Stomach smooth muscle (tissue), 2 donors: ENCODE results near the gene PTPMT1.
"Not testable (repeated sequence)": the region's sequence is repeated elsewhere in the genome, so short reads cannot be mapped to it uniquely, and the experiment has no call there.

ENCODE experiments used
- H3K27ac ChIP-seq: one replicate; pipeline ENCODE4 v1.7.0; 2013; ENCODE audit warnings: mild to moderate bottlenecking, low read length, inconsistent platforms
- H3K27me3 ChIP-seq, 2 donors: one replicate each; pipeline ENCODE4 v1.7.0; 2013; ENCODE audit warnings: low read length in 2 of 2; ENCODE audit not compliant: insufficient read depth in 2 of 2, control insufficient read depth in 1 of 2
- H3K36me3 ChIP-seq, 2 donors: one replicate each; pipeline ENCODE4 v1.7.0; 2013; ENCODE audit warnings: low read length in 2 of 2; ENCODE audit not compliant: control insufficient read depth in 2 of 2, insufficient read depth in 2 of 2
- H3K4me1 ChIP-seq: one replicate; pipeline ENCODE4 v1.7.0; 2013; ENCODE audit warnings: low read length; ENCODE audit not compliant: control insufficient read depth, insufficient read depth
- H3K4me3 ChIP-seq, 2 donors: one replicate each; pipeline ENCODE4 v1.7.0; 2013; ENCODE audit warnings: low read length in 2 of 2
- H3K9ac ChIP-seq, 2 donors: one replicate each; pipeline ENCODE4 v1.7.0; 2013; ENCODE audit warnings: low read length in 2 of 2, mild to moderate bottlenecking in 1 of 2
- H3K9me3 ChIP-seq, 2 donors: one replicate each; pipeline ENCODE4 v1.7.0; 2013; ENCODE audit warnings: low read length in 2 of 2; ENCODE audit not compliant: control insufficient read depth in 2 of 2
- donor health status: healthy.
- donor health status: Pancreatic carcinoma.

PTPMT1 gene

GRCh38 chr11:47550288-47551047 is 14.9 kb upstream of the PTPMT1 start:
- peaks cover 17% of the 10 kb centered on the region for H3K4me1 ChIP-seq
- H3K9me3 ChIP-seq, result no peaks in the 10 kb centered on the region
- no peak overlapping the region for H3K9ac ChIP-seq
- no peaks in the 10 kb centered on the region for H3K27me3 ChIP-seq
- H3K36me3 ChIP-seq, result no peaks in the 10 kb centered on the region
- peak overlapping the region in 1 of 2 donors; percentile 98 for H3K4me3 ChIP-seq
- H3K27ac ChIP-seq, result no peak overlapping the region

- Histone ChIP-seq H3K4me3 (peak overlapping the region; percentile 96 to 98), H3K9ac (no peak overlapping the region), H3K4me1 (peaks cover 17% of the 10 kb centered on the region), H3K9me3 (no peaks in the 10 kb centered on the region), H3K27me3 (no peaks in the 10 kb centered on the region), H3K27ac (no peak overlapping the region), H3K36me3 (no peaks in the 10 kb centered on the region)
Observed at GRCh38 chr11:47551086-47551485, 14.3 kb upstream of the PTPMT1 start.

DNA sequence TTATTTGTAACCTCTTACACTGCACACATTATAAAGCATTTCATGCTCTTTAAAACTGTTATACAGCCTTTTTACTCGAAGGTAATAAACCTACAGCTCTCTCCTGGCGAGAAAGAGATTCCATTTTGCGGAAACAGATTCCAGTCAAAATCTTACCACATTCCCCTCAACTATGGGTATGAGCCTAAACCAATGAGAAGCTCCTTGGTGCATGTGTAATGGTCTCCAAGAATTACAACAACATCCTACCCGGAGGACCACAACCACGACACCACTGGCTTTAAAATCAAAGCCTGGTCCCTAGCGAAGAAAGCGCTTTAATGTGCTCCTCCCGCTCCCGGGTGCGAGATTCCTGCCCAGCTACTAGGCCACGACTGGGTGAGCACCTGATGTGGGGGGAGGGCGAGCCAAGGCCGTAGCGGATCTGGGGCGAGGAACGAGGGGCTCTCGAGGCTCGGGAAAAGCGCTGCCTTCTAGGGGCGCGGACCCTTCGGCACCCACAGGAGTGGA is 13.3 kb upstream of the PTPMT1 start:
- H3K4me1 ChIP-seq, result peaks cover 17% of the 10 kb centered on the region

GRCh38 chr11:47552566-47553405 is 12.6 kb upstream of the PTPMT1 start, which contains the start of gene CELF1:
Gene CELF1, minus strand, starts transcription at chr11:47553132. Its CDS starts 53,609 bp downstream, at chr11:47499523.
- Histone ChIP-seq H3K4me3 (peak within 1 kb of the TSS; percentile 96 to 98), H3K27ac (peak within 1 kb of the TSS; percentile 81), H3K4me1 (peaks cover 17% of the 10 kb centered on the region), H3K27me3 (no peaks in the 10 kb centered on the region), H3K9ac (peak within 1 kb of the TSS; percentile 83 to 94), H3K9me3 (no peaks in the 10 kb centered on the region), H3K36me3 (no peaks in the 10 kb centered on the region)

More for the DNA sequence above, 13.3 kb upstream of the PTPMT1 start:
- Histone ChIP-seq H3K4me3 (peak overlapping the region; percentile 96 to 98), H3K27me3 (no peaks in the 10 kb centered on the region), H3K9ac (peak overlapping the region; percentile 83 to 94), H3K36me3 (no peaks in the 10 kb centered on the region), H3K9me3 (no peaks in the 10 kb centered on the region), H3K27ac (peak overlapping the region; percentile 81)

DNA sequence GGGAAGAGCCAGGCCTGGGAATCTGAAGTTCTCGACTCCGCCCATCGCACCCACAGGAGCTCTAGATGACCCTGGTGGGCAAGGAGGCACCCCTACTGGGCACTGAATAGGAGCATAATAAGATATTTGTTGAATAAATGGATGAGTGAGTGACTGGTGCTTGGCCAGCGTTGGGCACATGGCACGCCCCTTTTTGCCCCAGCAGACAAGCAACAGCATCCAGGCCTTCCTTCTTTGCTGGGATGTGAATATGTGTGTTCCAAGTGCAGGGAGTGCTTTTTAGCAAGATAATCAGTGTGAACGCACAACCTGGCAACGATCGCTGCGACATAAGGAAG is 12.0 kb upstream of the PTPMT1 start:
- peaks cover 17% of the 10 kb centered on the region for H3K4me1 ChIP-seq
- no peaks in the 10 kb centered on the region for H3K27me3 ChIP-seq
- peak overlapping the region; percentile 70 to 73 for H3K9ac ChIP-seq
- H3K27ac ChIP-seq, result peak overlapping the region; percentile 81
- no peaks in the 10 kb centered on the region for H3K36me3 ChIP-seq
- H3K9me3 ChIP-seq, result no peaks in the 10 kb centered on the region
- peak overlapping the region; percentile 96 to 98 for H3K4me3 ChIP-seq

DNA sequence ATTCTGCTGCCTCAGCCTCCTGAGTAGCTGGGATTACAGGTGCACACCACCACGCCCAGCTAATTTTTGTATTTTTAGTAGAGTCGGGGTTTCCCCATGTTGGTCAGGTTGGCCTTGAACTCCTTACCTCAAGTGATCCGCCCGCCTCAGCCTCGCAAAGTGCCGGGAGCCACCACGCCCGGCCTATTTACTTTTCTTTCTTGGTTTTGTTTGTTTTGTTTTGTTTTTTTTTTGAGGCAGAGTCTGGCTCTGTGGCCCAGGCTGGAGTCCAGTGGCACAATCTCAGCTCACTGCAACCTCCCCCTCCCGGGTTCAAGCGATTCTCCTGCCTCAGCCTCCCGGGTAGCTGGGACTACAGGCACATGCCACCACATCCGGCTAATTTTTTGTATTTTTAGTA is 8.4 kb upstream of the PTPMT1 start:
- H3K27me3 ChIP-seq, H3K27ac ChIP-seq, H3K9ac ChIP-seq, H3K4me1 ChIP-seq, H3K36me3 ChIP-seq, H3K9me3 ChIP-seq, H3K4me3 ChIP-seq: not testable (repeated sequence)

DNA sequence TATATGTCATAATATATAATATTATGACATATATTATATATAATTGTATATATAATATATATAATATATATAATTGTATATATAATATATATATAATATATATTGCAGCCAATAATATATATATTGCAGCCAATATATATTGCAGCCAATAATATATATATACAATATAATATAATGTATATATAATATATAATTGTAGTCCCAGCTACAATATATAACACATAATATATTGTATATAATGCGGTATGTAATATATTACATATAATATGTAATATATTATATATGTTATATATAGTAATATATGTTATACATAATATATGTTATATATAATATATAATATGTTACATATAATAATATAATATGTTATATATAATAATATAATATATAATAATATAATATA is 6.7 kb upstream of the PTPMT1 start:
- Histone ChIP-seq H3K9ac (no peak overlapping the region), H3K4me3 (no peak overlapping the region), H3K27me3 (no peaks in the 10 kb centered on the region), H3K4me1 (no peaks in the 10 kb centered on the region), H3K27ac (no peak overlapping the region), H3K9me3 (no peaks in the 10 kb centered on the region), H3K36me3 (no peaks in the 10 kb centered on the region)

- Histone ChIP-seq H3K27ac (no peak overlapping the region), H3K9me3 (no peaks in the 10 kb centered on the region), H3K36me3 (no peaks in the 10 kb centered on the region), H3K4me1 (peaks cover 5% of the 10 kb centered on the region), H3K4me3 (no peak overlapping the region), H3K27me3 (no peaks in the 10 kb centered on the region), H3K9ac (no peak overlapping the region)
Observed at GRCh38 chr11:47560426-47560825, 5.0 kb upstream of the PTPMT1 start.

DNA sequence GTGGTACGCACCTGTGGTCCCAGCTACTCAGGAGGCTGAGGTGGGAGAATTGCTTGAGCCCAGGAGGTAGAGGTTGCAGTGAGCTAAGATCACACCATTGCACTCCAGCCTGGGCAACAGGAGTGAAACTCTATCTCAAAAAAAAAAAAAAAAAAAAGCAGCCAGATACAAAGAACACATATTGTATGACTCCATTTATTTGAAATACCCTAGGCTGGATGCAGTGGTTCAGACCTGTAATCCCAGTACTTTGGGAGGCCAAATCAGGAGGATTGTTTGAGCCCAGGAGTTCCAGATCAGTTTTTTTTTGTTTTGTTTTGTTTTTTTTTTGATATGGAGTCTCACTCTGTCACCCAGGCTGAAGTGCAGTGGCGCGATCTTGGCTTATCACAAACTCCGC is 3.0 kb upstream of the PTPMT1 start:
- peaks cover 15% of the 10 kb centered on the region for H3K4me1 ChIP-seq
- H3K9me3 ChIP-seq, H3K9ac ChIP-seq, H3K27ac ChIP-seq, H3K27me3 ChIP-seq, H3K36me3 ChIP-seq, H3K4me3 ChIP-seq: not testable (repeated sequence)

- H3K4me1 ChIP-seq, result peaks cover 15% of the 10 kb centered on the region
- H3K9me3 ChIP-seq, H3K9ac ChIP-seq, H3K27me3 ChIP-seq, H3K27ac ChIP-seq, H3K36me3 ChIP-seq: not testable (repeated sequence)
- H3K4me3 ChIP-seq, result peak overlapping the region in 1 of 2 donors; percentile 88
Observed at GRCh38 chr11:47564366-47564765, 1.0 kb upstream of the PTPMT1 start.
